PC-9 (cell line): Measurements from ENCODE around the gene RAPSN. TPM values are rescaled to one million over a fixed set of nuclear protein-coding genes. Genes with fewer than 3 reads are reported as not detected.

Experiments used
- BruUV-seq: library from RNA; stranded (reverse); fragments of 400-500 nt; replicated peaks from 2 replicates; lab custom pipeline; 2021; lab: Mats Ljungman, UMichigan
- CTCF ChIA-PET: fragments of 300-600 bp; sonication (Branson Sonifier 250); formaldehyde crosslinking; loops from one replicate; lab custom pipeline; 2022; ENCODE audit warnings: antibody characterized with exemption; lab: Charles Lee
- POLR2A ChIA-PET: fragments of 300-600 bp; sonication (Branson Sonifier 250); formaldehyde crosslinking; loops from one replicate; lab custom pipeline; 2022; ENCODE audit warnings: antibody characterized with exemption; ENCODE audit not compliant: unreplicated experiment; lab: Charles Lee
- DNase-seq, 2 experiments: peaks; one replicate each; pipeline versions ENCODE4 v3.0.0 to v3.0.0-alpha.2; 2015 to 2022; ENCODE audit warnings: mixed read lengths in 1 of 2
- H2AFZ ChIP-seq: fragments of 200-600 bp; sonication (generic); 2 replicates; pipeline ENCODE4 v1.8.1; 2017; ENCODE audit warnings: antibody characterized with exemption
- H3F3A ChIP-seq: fragments of 200-600 bp; sonication (generic); 2 replicates; pipeline ENCODE4 v1.8.1; 2017; ENCODE audit warnings: antibody characterized with exemption, mild to moderate bottlenecking, low read depth; ENCODE audit not compliant: insufficient read depth
- H3K27ac ChIP-seq: fragments of 200-600 bp; sonication (generic); 2 replicates; pipeline ENCODE4 v1.6.1; 2016; ENCODE audit warnings: mixed run types
- H3K27me3 ChIP-seq: fragments of 200-600 bp; sonication (generic); 2 replicates; pipeline ENCODE4 v1.6.1; 2016; ENCODE audit warnings: low read depth, mixed run types; ENCODE audit not compliant: insufficient read depth
- H3K36me3 ChIP-seq: fragments of 200-600 bp; sonication (generic); 2 replicates; pipeline ENCODE4 v1.6.1; 2016; ENCODE audit warnings: low read depth, mixed run types
- H3K4me1 ChIP-seq: fragments of 200-600 bp; sonication (generic); replicated peaks from 2 replicates; pipeline ENCODE4 v1.6.1; 2016; ENCODE audit warnings: mixed run types; ENCODE audit not compliant: insufficient read depth
- H3K4me2 ChIP-seq: fragments of 200-600 bp; sonication (generic); 2 replicates; pipeline ENCODE4 v1.6.1; 2017; ENCODE audit warnings: mixed run types
- H3K4me3 ChIP-seq: fragments of 200-600 bp; sonication (generic); 2 replicates; pipeline ENCODE4 v1.6.1; 2016; ENCODE audit warnings: mixed run types
- H3K79me2 ChIP-seq: fragments of 200-600 bp; sonication (generic); 2 replicates; pipeline ENCODE4 v1.6.1; 2017; ENCODE audit warnings: low read depth, mixed run types
- H3K9me2 ChIP-seq: fragments of 200-600 bp; sonication (generic); 2 replicates; pipeline ENCODE4 v1.8.1; 2017; ENCODE audit warnings: mild to moderate bottlenecking; ENCODE audit not compliant: insufficient read depth
- H3K9me3 ChIP-seq: fragments of 200-600 bp; sonication (generic); 2 replicates; pipeline ENCODE4 v1.8.1; 2016; ENCODE audit warnings: low read depth; ENCODE audit not compliant: insufficient read depth
- H4K20me1 ChIP-seq: fragments of 200-600 bp; sonication (generic); 2 replicates; pipeline ENCODE4 v1.8.1; 2017; ENCODE audit not compliant: insufficient read depth
- CTCF ChIP-seq: fragments of 200-600 bp; sonication (generic); conservative IDR thresholded peaks from 2 replicates; pipeline ENCODE4 v1.6.1; 2017; ENCODE audit warnings: mixed run types, antibody characterized with exemption, mild to moderate bottlenecking, moderate library complexity
- EZH2 ChIP-seq: fragments of 200-600 bp; sonication (generic); IDR thresholded peaks from 2 replicates; pipeline ENCODE4 v1.8.0; 2017; ENCODE audit warnings: antibody characterized with exemption, low read depth
- intact Hi-C: fragments of 100-400 bp; cut with micrococcal nuclease; formaldehyde crosslinking; loops from one replicate; pipeline ENCODE4 v1.10.0; 2022; ENCODE audit not compliant: unreplicated experiment
- total RNA-seq: library from RNA; stranded (reverse); gene quantifications from 2 replicates; pipeline ENCODE4 v1.2.3, GENCODE V29; 2021

Gene RAPSN
- total RNA-seq, 1 experiment from 2014 or later: 7.3 TPM

GRCh38 chr11:47478651-47479329 lies 29.9 kb upstream of the RAPSN start:
- POLR2A ChIA-PET: no interaction called here
- H3K9me2 ChIP-seq: no peaks in the 10 kb centered on the region
- CTCF ChIA-PET: no interaction called here
- peaks cover 3% of the 10 kb centered on the region; the same call in 1 of the 2 replicates for H3K79me2 ChIP-seq
- BruUV-seq: no TSS peak
- H3K4me1 ChIP-seq: no peaks in the 10 kb centered on the region
- H3K4me3 ChIP-seq: no peak overlapping the region
- no peak overlapping the region for H3K27ac ChIP-seq
- H2AFZ ChIP-seq: no peak overlapping the region
- intact Hi-C loops: no loop called here
- H3K4me2 ChIP-seq: no peak overlapping the region
- H3K9me3 ChIP-seq: no peaks in the 10 kb centered on the region
- H4K20me1 ChIP-seq: peaks cover 10% of the 10 kb centered on the region
- H3K27me3 ChIP-seq: no peaks in the 10 kb centered on the region
- DNase-seq: no peak
- peaks cover 44% of the 10 kb centered on the region; the same call in 1 of the 2 replicates for H3F3A ChIP-seq
- TF ChIP-seq CTCF (no peak), EZH2 (no peak)
- peaks cover 74% of the 10 kb centered on the region for H3K36me3 ChIP-seq

DNA sequence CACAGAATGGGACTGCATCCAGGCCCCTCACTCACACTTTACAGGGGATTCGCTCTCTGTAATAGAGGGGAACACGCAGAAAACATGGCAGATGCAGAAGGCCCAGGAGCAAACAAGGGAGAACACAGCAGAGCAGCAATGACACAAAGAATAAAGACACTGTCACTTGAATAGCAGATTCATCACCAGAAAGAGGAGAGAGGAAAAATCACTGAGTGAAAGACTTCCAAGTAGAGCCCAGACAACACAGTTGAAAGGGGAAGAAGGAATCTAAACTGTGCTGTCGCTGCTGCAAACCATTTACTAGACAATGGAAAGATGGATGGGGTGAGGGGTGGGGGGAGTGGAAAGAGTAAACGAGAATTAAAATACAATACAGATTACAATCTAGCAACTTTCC lies 28.8 kb upstream of the RAPSN start:
- no peak for TF ChIP-seq EZH2
- TF ChIP-seq CTCF: no peak
- Histone ChIP-seq H3K27ac (no peak overlapping the region), H4K20me1 (peaks cover 11% of the 10 kb centered on the region), H2AFZ (no peak overlapping the region), H3K79me2 (0 out of 2 replicates have a peak, but pooled peaks cover 3% of the 10 kb centered on the region), H3K9me2 (no peaks in the 10 kb centered on the region), H3K4me2 (no peak overlapping the region), H3K4me1 (no peaks in the 10 kb centered on the region), H3F3A (peaks cover 42% of the 10 kb centered on the region; the same call in 1 of the 2 replicates), H3K36me3 (peaks cover 71% of the 10 kb centered on the region), H3K27me3 (no peaks in the 10 kb centered on the region), H3K9me3 (no peaks in the 10 kb centered on the region), H3K4me3 (no peak overlapping the region)
- intact Hi-C loops: no loop called here
- CTCF ChIA-PET: interaction anchor here (0.7 kb wide), 1 partner anchor 264 kb away, joined by 3 read pairs; no protein-coding TSS in a partner anchor
- POLR2A ChIA-PET: no interaction called here
- no peak for DNase-seq
- BruUV-seq: no TSS peak

- peaks cover 71% of the 10 kb centered on the region for H3K36me3 ChIP-seq
- no TSS peak for BruUV-seq
- peaks cover 38% of the 10 kb centered on the region; the same call in 1 of the 2 replicates for H3F3A ChIP-seq
- H3K9me2 ChIP-seq: no peaks in the 10 kb centered on the region
- peak in 1 of 2 experiments; percentile 66 for DNase-seq
- ChIA-PET CTCF (no interaction called here), POLR2A (no interaction called here)
- no peak overlapping the region for H3K4me3 ChIP-seq
- no peak overlapping the region for H3K4me2 ChIP-seq
- no peak overlapping the region for H2AFZ ChIP-seq
- no peaks in the 10 kb centered on the region for H3K27me3 ChIP-seq
- TF ChIP-seq EZH2: no peak
- no peak for TF ChIP-seq CTCF
- intact Hi-C loops: no loop called here
- no peak overlapping the region for H3K27ac ChIP-seq
- 0 out of 2 replicates have a peak, but pooled peaks cover 3% of the 10 kb centered on the region for H3K79me2 ChIP-seq
- peaks cover 15% of the 10 kb centered on the region for H4K20me1 ChIP-seq
- no peaks in the 10 kb centered on the region for H3K9me3 ChIP-seq
- no peaks in the 10 kb centered on the region for H3K4me1 ChIP-seq
Measured at GRCh38 chr11:47477323-47477722, 28.4 kb upstream of the RAPSN start.
